Astrocyte (in vitro differentiated cells and primary cell): ENCODE measurements around the gene RAP1A. TPM values are rescaled to one million over a fixed set of nuclear protein-coding genes. Genes with fewer than 3 reads are reported as not detected.

Experiments
- DNase-seq: peaks from one replicate; pipeline ENCODE4 v3.0.0-alpha.2; 2010; ENCODE audit warnings: low read depth
- FAIRE-seq: peaks from 2 replicates; lab custom pipeline; 2011; peaks lifted over from hg19 to GRCh38; lab: Jason Lieb, UNC
- H2AFZ ChIP-seq: 2 replicates; pipeline ENCODE4 v1.6.0; 2012; ENCODE audit warnings: low read depth, low read length, inconsistent platforms
- H3K27ac ChIP-seq: 2 replicates; pipeline ENCODE4 v1.5.1; 2011; ENCODE audit warnings: low read depth, low read length, inconsistent platforms
- H3K27me3 ChIP-seq: 2 replicates; pipeline ENCODE4 v1.6.0; 2011; ENCODE audit warnings: low read length, inconsistent platforms; ENCODE audit not compliant: insufficient read depth
- H3K36me3 ChIP-seq: 2 replicates; pipeline ENCODE4 v1.5.1; 2011; ENCODE audit warnings: low read length, inconsistent platforms; ENCODE audit not compliant: insufficient read depth
- H3K4me1 ChIP-seq: 2 replicates; pipeline ENCODE4 v1.5.1; 2011; ENCODE audit warnings: low read length, inconsistent platforms; ENCODE audit not compliant: insufficient read depth
- H3K4me2 ChIP-seq: 2 replicates; pipeline ENCODE4 v1.6.0; 2012; ENCODE audit warnings: low read length, inconsistent platforms
- H3K4me3 ChIP-seq: 2 replicates; pipeline ENCODE4 v1.5.1; 2011; ENCODE audit warnings: low read depth, mild to moderate bottlenecking, low read length, inconsistent platforms; ENCODE audit not compliant: insufficient read depth
- H3K79me2 ChIP-seq: 2 replicates; pipeline ENCODE4 v1.6.0; 2012; ENCODE audit warnings: mild to moderate bottlenecking, low read length, inconsistent platforms; ENCODE audit not compliant: insufficient read depth
- H3K9ac ChIP-seq: 2 replicates; pipeline ENCODE4 v1.6.0; 2012; ENCODE audit warnings: mild to moderate bottlenecking, low read length, inconsistent platforms
- H3K9me3 ChIP-seq: 2 replicates; pipeline ENCODE4 v1.5.1; 2012; ENCODE audit warnings: low read depth, mild to moderate bottlenecking, low read length, inconsistent platforms; ENCODE audit not compliant: insufficient read depth
- H4K20me1 ChIP-seq: 2 replicates; pipeline ENCODE4 v1.6.0; 2012; ENCODE audit warnings: low read length, inconsistent platforms; ENCODE audit not compliant: insufficient read depth
- H3K27ac Mint-ChIP-seq: one replicate; pipeline ENCODE4 v1.8.0; 2021; ENCODE audit warnings: mild to moderate bottlenecking, mixed read lengths; ENCODE audit not compliant: unreplicated experiment
- H3K27me3 Mint-ChIP-seq: one replicate; pipeline ENCODE4 v1.8.0; 2021; ENCODE audit warnings: low read depth, mixed read lengths; ENCODE audit not compliant: unreplicated experiment
- H3K36me3 Mint-ChIP-seq: one replicate; pipeline ENCODE4 v1.8.0; 2021; ENCODE audit warnings: low read depth, mixed read lengths; ENCODE audit not compliant: unreplicated experiment
- H3K4me1 Mint-ChIP-seq: one replicate; pipeline ENCODE4 v1.8.0; 2021; ENCODE audit warnings: low read depth, mixed read lengths; ENCODE audit not compliant: unreplicated experiment
- H3K4me3 Mint-ChIP-seq: one replicate; pipeline ENCODE4 v1.8.0; 2021; ENCODE audit warnings: mild to moderate bottlenecking, moderate library complexity, mixed read lengths; ENCODE audit not compliant: unreplicated experiment
- H3K9me3 Mint-ChIP-seq: one replicate; pipeline ENCODE4 v1.8.0; 2021; ENCODE audit warnings: mild to moderate bottlenecking, mixed read lengths; ENCODE audit not compliant: unreplicated experiment
- CTCF ChIP-seq: IDR thresholded peaks from 2 replicates; pipeline ENCODE4 v1.5.1; 2011; ENCODE audit warnings: low read depth, mild to moderate bottlenecking, inconsistent platforms, low read length, moderate library complexity; ENCODE audit not compliant: insufficient read depth
- EZH2 ChIP-seq: IDR thresholded peaks from 2 replicates; pipeline ENCODE4 v1.6.1; 2012; ENCODE audit warnings: mild to moderate bottlenecking, low read length, inconsistent platforms; ENCODE audit not compliant: insufficient read depth
- total RNA-seq: library from RNA; stranded (reverse); gene quantifications from 2 replicates; pipeline ENCODE4 v1.2.1, GENCODE V29; 2021

RAP1A gene
- total RNA-seq, 1 donor from 2014 or later = 66.6 TPM

GRCh38 chr1:111618081-111618480 lies 1.5 kb upstream of the RAP1A start:
- Histone ChIP-seq H3K36me3 (no peaks in the 10 kb centered on the region), H2AFZ (no peak overlapping the region), H3K9ac (no peak overlapping the region), H3K9me3 (no peaks in the 10 kb centered on the region), H3K27ac (no peak overlapping the region), H3K27me3 (no peaks in the 10 kb centered on the region), H3K4me2 (no peak overlapping the region), H4K20me1 (peaks cover 25% of the 10 kb centered on the region), H3K79me2 (peaks cover 32% of the 10 kb centered on the region), H3K4me1 (peaks cover 9% of the 10 kb centered on the region), H3K4me3 (no peak overlapping the region)
- H3K36me3 Mint-ChIP-seq = no peaks in the 10 kb centered on the region
- FAIRE-seq = no peak
- H3K27me3 Mint-ChIP-seq = no peaks in the 10 kb centered on the region
- peaks cover 16% of the 10 kb centered on the region for H3K4me1 Mint-ChIP-seq
- H3K9me3 Mint-ChIP-seq = no peaks in the 10 kb centered on the region
- no peak overlapping the region for H3K4me3 Mint-ChIP-seq
- no peak overlapping the region for H3K27ac Mint-ChIP-seq
- TF ChIP-seq CTCF (no peak), EZH2 (no peak)
- DNase-seq = no peak

GRCh38 chr1:111618961-111619634 lies 491 bp upstream of the RAP1A start:
- Mint-ChIP-seq H3K9me3 (no peaks in the 10 kb centered on the region), H3K36me3 (no peaks in the 10 kb centered on the region), H3K4me3 (peak overlapping the region; percentile 87), H3K4me1 (peaks cover 18% of the 10 kb centered on the region), H3K27ac (peak overlapping the region; percentile 36), H3K27me3 (no peaks in the 10 kb centered on the region)
- no peaks in the 10 kb centered on the region for H3K9me3 ChIP-seq
- no peak overlapping the region for H3K27ac ChIP-seq
- H2AFZ ChIP-seq = peak overlapping the region; percentile 83
- TF ChIP-seq CTCF = no peak
- no peak for TF ChIP-seq EZH2
- H3K9ac ChIP-seq = peak overlapping the region; percentile 60
- FAIRE-seq (no peak), DNase-seq (no peak)
- H3K4me2 ChIP-seq = peak overlapping the region; percentile 88
- peaks cover 9% of the 10 kb centered on the region for H3K4me1 ChIP-seq
- peak overlapping the region; percentile 56 for H3K4me3 ChIP-seq
- no peaks in the 10 kb centered on the region for H3K27me3 ChIP-seq
- peaks cover 33% of the 10 kb centered on the region for H4K20me1 ChIP-seq
- no peaks in the 10 kb centered on the region for H3K36me3 ChIP-seq
- H3K79me2 ChIP-seq = peaks cover 41% of the 10 kb centered on the region

- Histone ChIP-seq H3K4me1 (peaks cover 9% of the 10 kb centered on the region), H3K27ac (peak overlapping the region; percentile 84), H3K4me3 (peak overlapping the region; percentile 95), H3K4me2 (peak overlapping the region; percentile 99), H3K36me3 (no peaks in the 10 kb centered on the region), H3K27me3 (no peaks in the 10 kb centered on the region), H4K20me1 (peaks cover 38% of the 10 kb centered on the region), H2AFZ (peak overlapping the region; percentile 31), H3K79me2 (peaks cover 56% of the 10 kb centered on the region), H3K9ac (peak overlapping the region; percentile 90), H3K9me3 (no peaks in the 10 kb centered on the region)
- Mint-ChIP-seq H3K4me3 (peak overlapping the region; percentile 91), H3K9me3 (no peaks in the 10 kb centered on the region), H3K27ac (peak overlapping the region; percentile 14), H3K36me3 (no peaks in the 10 kb centered on the region), H3K4me1 (peaks cover 18% of the 10 kb centered on the region), H3K27me3 (no peaks in the 10 kb centered on the region)
- DNase-seq (no peak), FAIRE-seq (no peak)
- TF ChIP-seq CTCF (no peak), EZH2 (no peak)
Observed at GRCh38 chr1:111620441-111620971, 917 bp downstream of the RAP1A start.
